Activated CD4-positive, alpha-beta T cell treated with anti-CD3 and anti-CD28 coated beads for 24 hours (primary cell): ENCODE results near the gene AGAP1.
"Not testable (repeated sequence)": the region's sequence is repeated elsewhere in the genome, so short reads cannot be mapped to it uniquely, and the experiment has no call there.

ENCODE experiments used
- DNase-seq, 2 donors: peaks; one replicate each; pipeline ENCODE4 v3.0.0-alpha.2; 2020; ENCODE audit warnings: low read depth in 2 of 2

The AGAP1 gene

DNA sequence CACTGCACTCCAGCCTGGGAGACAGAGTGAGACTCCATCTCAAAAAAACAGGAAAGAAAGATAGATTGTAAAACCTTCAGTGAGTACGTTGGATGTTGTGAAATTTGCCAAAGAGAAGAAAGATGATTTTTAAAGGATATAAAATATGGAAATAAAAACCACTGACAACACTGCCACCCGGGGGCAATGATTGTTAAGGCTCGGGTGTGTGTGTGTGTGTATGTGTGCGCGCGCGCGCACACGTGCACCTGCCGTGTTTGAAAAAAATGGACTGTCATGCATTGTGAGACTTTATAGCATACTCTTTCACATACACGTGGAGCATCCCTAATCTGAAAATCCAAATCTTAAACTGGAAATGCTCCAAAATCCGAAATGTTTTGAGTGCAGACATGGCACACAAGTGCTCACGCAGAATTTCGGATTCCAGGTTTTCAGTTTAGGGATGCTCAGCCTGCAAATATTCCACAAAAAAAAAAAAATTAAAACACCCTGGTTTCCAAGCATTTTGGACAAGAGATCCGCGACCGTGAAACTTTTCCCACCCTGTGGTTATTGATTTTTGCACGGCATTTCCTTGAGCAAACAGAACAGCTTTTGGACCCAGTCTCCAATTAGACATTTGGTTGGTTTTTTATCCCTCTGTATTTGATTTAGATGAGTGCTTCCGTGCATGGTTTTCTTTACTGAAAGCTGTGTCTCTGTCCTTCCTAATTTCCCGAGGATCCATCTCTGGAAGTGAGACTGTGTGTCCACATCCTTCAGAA lies 269.2 kb downstream of the AGAP1 start:
- no peak for DNase-seq

DNA sequence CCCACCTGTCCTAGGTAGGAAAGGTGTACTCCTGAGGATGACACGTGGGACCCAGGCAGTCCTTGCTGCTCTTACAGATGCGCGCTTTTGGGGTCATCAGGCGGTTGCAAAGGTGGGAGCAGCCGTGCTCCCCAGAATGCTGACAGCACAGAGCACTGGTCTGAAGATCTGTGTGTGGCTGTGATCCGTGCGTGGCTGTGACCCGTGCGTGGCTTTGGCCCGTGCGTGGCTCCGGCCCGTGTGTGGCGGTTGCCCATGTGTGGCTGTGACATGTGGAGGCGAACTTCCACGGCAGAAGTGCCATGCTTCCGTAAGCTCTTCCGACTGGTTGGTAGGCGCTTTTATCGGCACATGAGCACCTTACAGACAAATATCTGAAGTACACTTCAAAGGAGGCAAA lies 270.0 kb downstream of the AGAP1 start:
- DNase-seq: no peak

DNA sequence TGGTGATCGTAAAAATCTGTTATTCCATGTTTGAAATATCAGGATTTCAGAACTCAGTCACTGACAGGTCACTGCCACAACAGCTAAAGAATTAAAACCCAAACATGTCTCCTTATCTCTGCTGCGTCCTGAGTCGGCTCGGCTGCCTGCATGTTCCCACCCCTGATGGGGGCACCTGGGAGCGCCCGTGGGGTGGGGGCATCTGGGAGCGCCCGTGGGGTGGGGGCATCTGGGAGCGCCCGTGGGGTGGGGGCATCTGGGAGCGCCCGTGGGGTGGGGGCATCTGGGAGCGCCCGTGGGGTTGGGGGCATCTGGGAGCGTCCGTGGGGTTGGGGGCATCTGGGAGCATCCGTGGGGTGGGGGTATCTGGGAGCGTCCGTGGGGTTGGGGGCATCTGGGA lies 270.6 kb downstream of the AGAP1 start:
- not testable (repeated sequence) for DNase-seq

DNA sequence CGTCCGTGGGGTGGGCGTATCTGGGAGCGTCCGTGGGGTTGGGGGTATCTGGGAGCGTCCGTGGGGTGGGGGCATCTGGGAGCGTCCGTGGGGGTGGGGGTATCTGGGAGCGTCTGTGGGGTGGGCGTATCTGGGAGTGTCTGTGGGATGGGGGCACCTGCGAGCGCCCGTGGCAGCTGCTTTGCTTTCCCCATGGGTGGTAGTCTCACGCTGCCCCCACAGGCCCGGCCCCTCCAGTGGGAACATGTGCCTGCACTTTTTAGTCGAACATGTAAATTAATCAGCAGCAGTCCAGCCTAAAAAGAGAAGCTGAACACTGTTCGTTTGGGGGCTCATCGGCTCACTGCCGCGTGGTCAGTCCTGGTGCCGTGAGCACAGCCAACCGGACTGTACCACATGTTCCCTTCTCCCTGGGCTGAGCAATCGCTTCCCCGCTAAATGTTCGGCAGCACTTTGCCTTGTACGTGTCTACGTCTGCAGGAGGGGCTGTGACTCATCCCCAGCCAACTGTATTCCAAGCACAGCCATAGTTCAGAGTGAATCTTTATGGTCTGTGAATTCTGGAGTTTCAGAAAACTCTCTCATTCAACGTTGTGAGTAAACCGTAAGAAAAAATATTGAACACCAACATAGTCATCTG lies 271.5 kb downstream of the AGAP1 start:
- no peak for DNase-seq

DNA sequence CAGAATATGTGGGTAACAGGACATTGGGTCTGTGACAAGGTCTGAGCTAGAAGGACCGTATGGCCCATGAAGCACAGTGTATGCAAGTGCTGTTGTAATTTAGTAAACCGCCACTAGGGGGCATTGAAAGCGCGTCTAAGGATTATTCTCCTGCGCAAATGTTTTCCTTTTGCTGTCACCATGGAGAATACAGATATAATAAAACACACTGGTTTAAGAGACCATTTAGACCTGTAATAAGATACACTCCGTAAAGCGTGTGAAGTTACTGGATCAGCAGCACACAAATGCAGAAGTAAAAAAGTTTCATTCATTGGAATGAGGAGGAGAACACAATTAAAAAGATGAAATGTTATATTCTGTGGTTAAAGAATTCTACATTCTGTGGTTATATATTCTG lies 272.4 kb downstream of the AGAP1 start:
- DNase-seq: peak; percentile 25 to 39

DNA sequence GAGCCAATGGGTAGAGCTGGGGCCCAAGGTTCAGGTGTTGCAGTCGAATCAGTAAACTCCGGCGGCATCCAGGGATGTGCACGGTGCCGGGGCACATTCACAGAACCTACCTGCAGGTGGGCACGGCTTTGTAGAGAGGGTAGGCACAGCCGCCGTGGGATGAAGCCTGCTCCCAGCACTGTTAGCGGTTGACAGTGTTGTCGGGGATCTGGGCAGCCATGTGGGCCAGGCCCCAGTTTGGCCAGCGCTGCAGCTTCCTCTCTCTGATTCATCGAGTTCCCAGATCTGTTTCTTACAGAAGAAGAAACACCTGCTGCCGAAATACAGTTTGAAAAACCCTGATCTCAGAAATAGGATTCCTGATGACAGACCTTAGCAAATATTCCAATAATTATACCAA lies 274.8 kb downstream of the AGAP1 start:
- no peak for DNase-seq

DNA sequence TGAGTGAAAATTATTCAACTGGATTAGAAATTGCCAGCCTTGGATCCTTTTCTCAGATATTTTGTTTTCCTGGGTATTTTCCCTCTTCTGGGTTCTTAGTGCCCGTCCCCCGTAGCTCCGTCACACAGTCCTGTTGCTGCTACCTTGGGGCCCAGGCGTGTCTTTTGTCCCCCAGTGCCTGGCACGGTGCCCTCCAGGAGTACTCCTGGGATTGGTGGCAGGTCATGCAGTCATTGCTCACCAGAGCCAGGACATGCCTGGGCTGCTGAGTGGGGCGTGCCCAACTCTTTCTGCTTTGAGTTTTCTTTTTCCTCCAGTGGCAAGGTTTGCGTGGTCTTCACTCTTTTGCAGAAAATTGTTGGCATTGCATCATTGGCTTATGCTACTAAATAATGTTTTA lies 275.2 kb downstream of the AGAP1 start:
- DNase-seq: no peak

DNA sequence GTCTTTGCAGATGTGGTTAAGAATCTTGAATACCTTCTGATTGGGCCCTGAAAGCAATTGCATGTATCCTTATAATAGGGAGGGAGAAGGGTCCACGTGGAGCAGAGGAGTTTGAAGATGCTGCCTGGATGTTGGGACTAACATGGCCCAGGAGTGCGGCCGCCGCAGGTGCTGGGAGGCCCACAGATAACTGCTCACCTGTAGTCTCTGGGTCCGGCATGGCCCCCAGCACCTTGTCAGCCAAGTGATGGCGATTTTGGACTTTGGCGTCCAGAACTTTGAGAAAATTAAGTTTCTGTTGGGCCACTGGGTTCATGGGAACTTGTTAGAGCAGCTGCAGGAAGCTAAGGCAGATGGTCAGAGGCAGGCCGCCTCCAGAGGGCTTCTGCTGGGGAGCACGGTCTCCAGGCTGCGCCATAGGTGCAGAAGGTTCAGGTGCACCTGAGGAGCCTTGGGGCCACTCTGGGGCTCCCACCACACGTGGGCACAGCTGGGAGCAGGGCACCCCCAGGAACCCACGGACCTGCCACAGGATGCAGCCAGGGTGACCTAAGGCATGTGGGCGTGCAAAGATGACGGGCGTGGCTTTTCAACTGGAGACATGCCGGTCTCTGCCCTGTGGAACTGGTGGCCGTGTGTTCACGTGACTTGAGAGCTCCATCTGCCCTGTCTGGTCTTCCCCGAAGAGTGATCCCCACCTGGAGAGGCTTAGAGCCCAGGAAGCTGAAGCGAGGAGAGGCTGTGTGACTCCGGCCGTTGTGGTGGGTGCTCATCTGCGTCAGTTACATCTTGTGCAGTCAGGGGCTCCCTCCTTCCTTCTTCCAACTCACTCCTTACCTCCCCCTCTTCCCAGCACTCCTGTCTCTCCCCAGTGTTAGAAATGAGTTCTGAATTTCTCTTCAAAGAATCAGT lies 277.3 kb downstream of the AGAP1 start:
- DNase-seq: no peak

DNA sequence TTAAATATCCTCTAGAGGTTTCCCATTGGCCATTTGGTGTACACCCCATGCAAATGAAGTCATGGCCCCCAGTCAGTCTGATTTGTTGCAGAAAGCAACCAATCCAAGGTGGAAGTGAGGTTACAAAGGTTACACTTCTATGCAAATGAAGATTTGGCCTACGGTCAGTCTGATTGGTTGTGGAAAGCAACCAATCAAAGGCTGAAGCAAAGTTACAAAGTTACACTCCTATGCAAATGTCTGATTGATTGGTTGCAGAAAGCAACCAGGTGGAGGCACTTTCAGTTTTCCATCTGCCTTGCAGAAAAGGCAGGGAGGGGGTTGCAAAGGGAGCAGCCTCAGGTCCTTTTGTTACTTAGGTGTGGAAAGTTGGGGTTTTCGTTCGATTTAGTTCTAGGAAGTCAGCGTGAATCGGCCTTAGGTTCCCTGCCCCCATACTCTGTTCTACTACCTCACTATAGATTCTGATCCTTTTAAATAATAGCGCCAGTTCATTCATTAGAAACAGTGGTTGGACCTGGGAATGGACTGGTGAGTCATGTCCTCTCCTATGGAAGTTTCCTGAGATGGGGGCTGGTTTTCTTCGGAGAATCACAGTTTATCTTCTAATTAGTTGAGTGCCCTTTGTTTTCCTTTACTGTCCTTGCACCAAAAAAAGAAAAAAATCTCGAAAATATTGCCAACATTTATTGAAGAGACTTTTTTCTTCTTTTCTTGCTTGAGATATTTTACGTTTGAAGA lies 279.5 kb downstream of the AGAP1 start:
- DNase-seq: no peak

DNA sequence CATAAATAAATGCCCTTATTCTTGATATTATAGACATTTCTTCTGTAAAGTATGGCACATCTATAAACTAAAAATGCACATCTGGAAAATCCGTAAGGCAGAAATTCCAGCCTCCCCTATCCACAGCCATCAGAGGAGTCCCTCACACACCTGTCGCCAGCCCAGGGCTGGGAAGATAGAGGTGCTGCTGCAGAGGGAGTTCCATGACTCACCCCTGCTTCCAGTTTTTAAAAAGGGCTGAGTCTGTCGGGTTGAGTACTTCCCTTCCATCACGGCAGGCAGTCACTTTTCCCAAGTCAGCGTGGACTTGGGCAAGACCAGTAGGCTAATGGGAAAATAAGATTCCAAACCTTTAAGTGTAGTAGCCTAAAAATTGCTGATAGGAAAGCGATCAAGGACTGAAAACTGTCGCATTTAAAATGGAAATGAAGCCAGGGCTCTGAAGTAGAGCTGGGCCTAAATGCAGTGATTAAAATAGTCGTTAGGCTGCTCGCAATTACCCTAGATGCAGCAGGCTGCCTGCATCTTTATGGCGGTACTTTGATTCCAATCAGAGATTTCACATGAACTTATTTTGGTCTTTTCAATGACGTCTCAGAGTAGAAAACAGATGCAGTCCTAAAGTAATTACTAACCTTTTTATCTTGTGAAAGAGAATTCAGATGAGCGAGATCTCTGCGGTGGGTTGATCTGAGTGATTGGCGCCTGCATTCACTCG lies 280.5 kb downstream of the AGAP1 start:
- DNase-seq: no peak

DNA sequence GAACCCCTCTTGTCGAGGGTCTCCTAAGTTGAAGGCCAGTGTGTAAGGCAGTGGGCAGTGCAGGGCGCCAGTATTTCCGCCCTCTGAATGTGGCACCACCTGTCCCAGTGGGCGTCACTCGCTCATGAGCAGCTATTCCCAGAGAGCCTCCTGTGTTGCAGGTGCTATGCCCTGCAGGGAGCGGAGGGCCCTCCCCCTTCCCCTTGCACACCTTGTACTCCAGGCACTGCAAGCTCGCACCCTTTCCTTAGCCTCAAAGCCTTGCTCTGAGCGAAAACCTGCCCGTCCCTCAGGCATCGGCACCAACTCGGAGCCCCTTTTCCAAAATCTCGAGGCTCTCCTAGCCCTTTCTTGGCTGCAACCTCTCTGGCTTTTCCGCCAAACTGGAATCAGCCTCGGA lies 282.7 kb downstream of the AGAP1 start:
- DNase-seq: no peak

DNA sequence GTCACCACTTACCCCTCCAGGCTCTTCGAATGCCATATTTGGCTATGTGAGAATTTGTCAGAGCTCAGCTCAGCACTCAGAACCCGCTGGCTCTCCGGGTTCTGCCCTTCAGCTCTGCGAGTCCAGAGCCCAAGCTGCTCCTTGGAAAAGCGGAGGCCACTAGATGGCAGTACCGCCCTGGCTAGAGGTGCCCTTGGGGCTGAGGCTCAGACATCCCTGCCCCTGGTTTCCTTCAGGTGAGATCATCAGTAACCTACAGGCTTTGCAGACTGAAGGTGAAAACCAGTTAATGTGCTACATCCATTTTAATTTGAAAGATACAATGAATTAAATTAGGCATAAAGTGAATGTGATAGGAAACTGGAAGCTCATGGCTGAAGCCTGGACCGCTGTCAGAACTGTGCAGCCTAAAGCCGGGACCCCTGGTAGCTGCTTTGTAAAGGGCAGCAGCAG lies 285.6 kb downstream of the AGAP1 start:
- DNase-seq: peak; percentile 39 to 53

DNA sequence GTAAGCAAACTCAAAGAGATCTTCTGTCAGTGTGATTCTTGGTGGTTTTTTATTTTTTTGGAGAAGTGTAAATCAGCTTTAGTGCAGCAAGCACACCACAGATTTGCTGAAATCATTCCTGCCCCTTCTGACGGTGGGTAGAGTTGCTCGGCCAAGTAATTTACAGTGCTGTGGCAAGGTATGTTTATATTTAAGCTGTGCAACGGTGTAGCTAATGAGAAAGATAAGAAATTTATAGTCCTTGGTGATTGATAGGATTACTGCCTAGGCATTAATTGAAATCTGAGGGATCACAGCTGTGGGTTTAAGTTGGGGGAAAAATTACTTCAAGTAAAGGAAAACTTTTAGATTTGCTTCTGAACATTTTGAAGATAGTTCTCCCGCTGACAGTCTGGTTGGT lies 286.6 kb downstream of the AGAP1 start:
- no peak for DNase-seq

DNA sequence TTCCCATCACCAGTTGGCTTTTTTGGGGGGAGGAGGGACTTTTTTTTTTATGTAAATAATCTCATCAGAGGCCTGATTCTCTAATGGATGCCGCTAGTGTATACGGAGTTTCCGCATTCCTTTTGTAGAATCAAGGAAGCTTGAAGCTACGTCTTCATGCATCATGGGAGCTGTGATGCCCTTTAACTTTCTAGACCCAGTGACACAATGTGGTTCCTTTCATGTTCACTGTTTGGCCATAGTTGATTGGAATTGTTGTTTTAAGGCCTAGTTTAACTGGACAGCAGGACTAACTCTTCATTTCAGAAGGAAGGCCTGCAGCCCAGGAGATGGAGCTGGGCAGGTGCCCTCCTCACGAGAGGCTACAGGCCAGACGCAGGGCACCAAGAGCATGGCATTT lies 287.9 kb downstream of the AGAP1 start:
- DNase-seq: no peak

DNA sequence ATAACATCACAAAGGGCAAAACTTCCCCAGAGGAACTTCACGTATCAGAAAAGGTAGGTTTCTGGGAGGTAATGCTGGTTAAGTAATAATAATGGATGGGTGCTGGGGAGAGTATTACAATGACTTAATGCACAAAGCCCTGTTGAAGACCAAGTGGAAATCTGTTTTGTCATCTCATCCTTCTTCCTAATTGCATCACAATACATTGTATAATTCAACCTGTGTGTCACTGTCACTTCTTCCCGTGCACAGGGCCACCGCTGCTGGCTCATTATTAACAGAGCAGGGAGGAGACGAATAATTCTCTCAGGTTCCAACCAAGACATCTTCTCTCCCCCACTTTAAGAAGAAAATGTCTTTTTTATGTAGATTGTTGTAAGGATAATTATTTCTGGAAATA lies 290.9 kb downstream of the AGAP1 start:
- DNase-seq: no peak

DNA sequence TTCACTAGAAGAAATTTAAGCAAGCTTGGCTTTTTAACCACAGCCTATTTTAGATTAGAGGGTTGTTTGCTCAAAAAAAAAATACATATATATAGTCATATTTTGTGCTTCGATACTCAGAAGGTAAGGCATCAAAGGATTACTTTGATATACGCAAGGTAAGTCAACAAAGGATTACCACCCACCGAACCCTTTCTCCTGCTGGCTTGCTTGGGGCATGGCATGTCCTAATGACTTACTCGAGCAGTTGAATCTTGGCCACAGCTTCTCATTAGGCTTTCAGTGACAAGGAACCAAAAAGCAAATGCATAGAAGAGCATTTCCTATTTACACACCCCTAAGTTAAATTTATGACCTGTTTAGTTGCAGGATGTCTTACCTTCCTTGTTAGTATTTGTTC lies 295.7 kb downstream of the AGAP1 start:
- DNase-seq: no peak

DNA sequence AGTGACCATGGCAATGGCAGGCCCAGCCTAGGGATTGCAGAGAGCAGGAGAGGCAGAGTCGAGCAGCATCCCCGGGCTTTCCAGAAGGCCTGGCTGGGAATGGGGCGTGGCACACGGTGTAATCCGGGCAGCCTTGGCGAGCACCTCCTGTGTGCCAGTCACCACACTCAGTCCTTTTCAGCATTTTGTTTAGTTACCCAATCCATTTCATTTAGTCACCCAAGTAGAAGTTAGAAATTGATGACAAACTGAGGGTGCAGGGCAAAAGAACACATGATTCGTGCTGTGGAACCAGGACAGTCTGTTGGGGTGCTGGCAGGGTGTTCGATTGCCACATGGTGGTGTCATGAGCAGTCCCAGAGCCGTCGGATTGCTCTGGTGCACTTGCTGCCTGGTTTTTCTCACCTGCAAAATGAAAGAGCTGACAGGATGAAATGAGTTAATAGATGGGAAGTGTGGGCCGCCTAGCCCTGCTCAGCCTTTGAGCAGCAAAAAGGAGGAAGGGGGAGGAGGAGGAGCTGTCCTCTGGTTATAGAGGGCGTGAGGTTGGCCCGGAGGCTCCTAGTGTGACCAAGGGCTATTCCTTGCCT lies 299.4 kb downstream of the AGAP1 start:
- no peak for DNase-seq

DNA sequence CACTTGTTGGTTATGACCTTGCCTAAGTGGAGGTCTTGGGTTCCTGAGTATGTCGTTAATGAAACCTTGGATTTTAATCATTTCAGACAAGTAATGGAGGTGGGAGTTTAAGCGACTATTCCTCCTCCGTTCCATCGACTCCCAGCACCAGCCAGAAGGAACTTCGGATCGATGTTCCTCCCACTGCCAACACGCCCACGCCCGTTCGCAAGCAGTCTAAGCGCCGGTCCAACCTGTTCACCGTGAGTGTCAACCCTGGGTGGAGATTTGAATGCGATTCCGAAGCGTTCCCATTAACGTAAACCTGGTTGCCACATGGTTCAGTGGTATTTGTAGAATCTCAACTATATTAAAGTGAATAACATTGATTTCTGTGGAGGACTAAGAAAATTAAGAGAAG lies 305.4 kb downstream of the AGAP1 start:
- no peak for DNase-seq

DNA sequence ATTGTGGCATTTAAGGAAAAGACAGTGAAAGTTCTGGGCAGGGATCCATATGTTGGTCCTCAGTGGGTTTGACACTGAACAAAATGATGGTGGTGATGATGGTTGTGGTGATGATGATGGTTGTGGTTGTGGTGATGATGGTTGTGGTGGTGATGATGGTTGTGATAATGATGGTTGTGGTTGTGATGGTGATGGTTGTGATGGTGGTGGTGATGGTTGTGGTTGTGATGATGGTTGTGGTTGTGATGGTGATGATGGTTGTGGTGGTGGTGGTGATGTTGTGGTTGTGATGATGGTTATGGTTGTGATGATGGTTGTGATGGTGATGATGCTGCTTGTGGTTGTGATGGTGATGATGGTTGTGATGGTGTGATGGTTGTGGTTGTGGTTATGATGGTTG lies 308.7 kb downstream of the AGAP1 start:
- no peak for DNase-seq

DNA sequence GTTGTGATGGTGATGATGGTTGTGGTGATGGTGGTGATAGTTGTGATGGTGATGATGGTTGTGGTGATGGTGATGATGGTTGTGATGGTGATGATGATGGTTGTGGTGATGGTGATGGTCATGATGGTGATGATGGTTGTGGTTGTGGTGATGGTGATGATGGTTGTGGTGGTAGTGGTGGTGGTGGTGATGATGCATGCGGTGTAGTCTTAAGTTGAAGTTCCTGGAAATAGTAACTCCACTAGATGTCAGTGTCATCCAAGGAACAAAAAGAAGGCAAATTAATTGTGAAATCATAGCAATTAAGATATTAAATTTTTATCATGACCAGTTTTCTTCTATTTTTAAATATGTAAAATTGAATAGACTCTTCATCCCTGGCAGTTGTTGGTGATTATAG lies 309.2 kb downstream of the AGAP1 start:
- no peak for DNase-seq

DNA sequence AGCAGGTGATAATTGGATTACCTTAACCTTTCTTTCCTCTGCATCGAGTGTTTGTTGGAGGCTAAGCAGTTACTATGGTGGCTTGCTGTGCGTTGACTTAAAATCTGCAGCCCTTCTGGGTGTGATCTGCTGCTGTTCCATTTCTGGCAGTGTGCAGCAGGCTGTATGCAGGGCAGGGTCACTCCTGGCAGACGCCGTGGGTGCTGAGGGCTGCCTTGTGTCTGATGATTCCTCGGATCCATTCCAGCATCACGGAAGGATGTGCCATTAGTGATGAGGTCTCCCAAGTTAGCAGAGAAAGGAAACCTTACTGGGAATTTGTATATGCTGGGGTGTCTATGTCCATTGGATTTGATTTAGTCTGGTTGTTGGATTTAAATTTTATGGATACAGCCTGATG lies 310.8 kb downstream of the AGAP1 start:
- no peak for DNase-seq
